HAP-1 (cell line): ENCODE measurements around the gene HPSE2.

Source experiments
- DNase-seq, 2 experiments: peaks; one replicate each; pipeline ENCODE4 v3.0.0-alpha.2; 2016 to 2020; ENCODE audit warnings: low spot score in 2 of 2
- H3K27me3 ChIP-seq: fragments of 250-450 bp; sonication (Bioruptor Pico); 2 replicates; pipeline ENCODE4 v1.5.1; 2020; ENCODE audit warnings: low read depth, mild to moderate bottlenecking, moderate library complexity
- H3K36me3 ChIP-seq: fragments of 250-450 bp; sonication (Bioruptor Pico); replicated peaks from 2 replicates; pipeline ENCODE4 v1.5.1; 2020; ENCODE audit warnings: mild to moderate bottlenecking
- H3K4me1 ChIP-seq: fragments of 250-450 bp; sonication (Bioruptor Pico); 2 replicates; pipeline ENCODE4 v1.5.1; 2020; ENCODE audit warnings: mild to moderate bottlenecking
- H3K4me3 ChIP-seq: fragments of 250-450 bp; sonication (Bioruptor Pico); 2 replicates; pipeline ENCODE4 v1.5.1; 2020; ENCODE audit warnings: mild to moderate bottlenecking, moderate library complexity
- H3K9me3 ChIP-seq: fragments of 250-450 bp; sonication (Bioruptor Pico); 2 replicates; pipeline ENCODE4 v1.5.1; 2020; ENCODE audit warnings: mild to moderate bottlenecking, moderate library complexity
- in situ Hi-C: fragments of 300-500 bp; cut with MboI; formaldehyde crosslinking; loops from 3 replicates; pipeline ENCODE4 v1.14.3; 2020; ENCODE audit warnings: low sequenced_read_pairs, inconsistent platforms, mixed read lengths

Gene HPSE2

GRCh38 chr10:98684019-98684899 lies 551.4 kb downstream of the HPSE2 start:
- no peaks in the 10 kb centered on the region; the same call in 1 of the 2 replicates for H3K27me3 ChIP-seq
- in situ Hi-C loops, result no loop called here
- no peaks in the 10 kb centered on the region for H3K9me3 ChIP-seq
- H3K36me3 ChIP-seq, result no peaks in the 10 kb centered on the region
- H3K4me3 ChIP-seq, result no peak overlapping the region
- DNase-seq, result no peak
- no peaks in the 10 kb centered on the region for H3K4me1 ChIP-seq

GRCh38 chr10:98676895-98677294 lies 558.8 kb downstream of the HPSE2 start:
- H3K9me3 ChIP-seq, result no peaks in the 10 kb centered on the region
- no peaks in the 10 kb centered on the region; the same call in 1 of the 2 replicates for H3K27me3 ChIP-seq
- H3K4me3 ChIP-seq, result no peak overlapping the region
- no peaks in the 10 kb centered on the region for H3K4me1 ChIP-seq
- DNase-seq, result no peak
- no peaks in the 10 kb centered on the region for H3K36me3 ChIP-seq
- in situ Hi-C loops, result no loop called here

GRCh38 chr10:98675902-98676301 lies 559.8 kb downstream of the HPSE2 start:
- Histone ChIP-seq H3K36me3 (no peaks in the 10 kb centered on the region), H3K4me3 (no peak overlapping the region), H3K27me3 (no peaks in the 10 kb centered on the region; the same call in 1 of the 2 replicates), H3K9me3 (no peaks in the 10 kb centered on the region), H3K4me1 (no peaks in the 10 kb centered on the region)
- in situ Hi-C loops, result no loop called here
- no peak for DNase-seq

GRCh38 chr10:98673171-98673782 lies 562.4 kb downstream of the HPSE2 start:
- H3K4me1 ChIP-seq, result no peaks in the 10 kb centered on the region
- H3K9me3 ChIP-seq, result no peaks in the 10 kb centered on the region
- H3K36me3 ChIP-seq, result no peaks in the 10 kb centered on the region
- no peak overlapping the region for H3K4me3 ChIP-seq
- no peaks in the 10 kb centered on the region; the same call in 1 of the 2 replicates for H3K27me3 ChIP-seq
- DNase-seq, result no peak
- in situ Hi-C loops, result no loop called here

DNA sequence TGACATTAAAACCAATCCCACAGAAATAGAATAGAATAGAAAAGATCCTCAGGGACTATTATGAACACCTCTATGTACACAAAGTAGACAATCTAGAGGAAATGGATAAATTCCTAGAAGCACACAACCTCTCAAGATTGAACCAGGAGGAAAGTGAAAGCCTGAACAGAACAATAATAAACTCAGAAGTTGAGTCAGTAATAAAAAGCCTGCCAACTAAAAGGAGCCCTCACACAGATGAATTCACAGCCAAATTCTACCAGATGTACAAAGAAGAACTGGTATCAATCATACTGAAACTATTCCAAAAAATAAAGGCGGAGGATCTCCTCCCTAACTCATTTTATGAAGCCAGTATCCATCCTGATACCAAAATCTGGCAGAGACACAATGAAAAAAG lies 568.6 kb downstream of the HPSE2 start:
- no peak for DNase-seq
- Histone ChIP-seq H3K9me3 (no peaks in the 10 kb centered on the region), H3K4me3 (no peak overlapping the region), H3K36me3 (no peaks in the 10 kb centered on the region), H3K27me3 (no peaks in the 10 kb centered on the region; the same call in 1 of the 2 replicates), H3K4me1 (no peaks in the 10 kb centered on the region)
- in situ Hi-C loops, result no loop called here

GRCh38 chr10:98666276-98666675 lies 569.4 kb downstream of the HPSE2 start:
- no peak for DNase-seq
- Histone ChIP-seq H3K4me3 (no peak overlapping the region), H3K9me3 (no peaks in the 10 kb centered on the region), H3K27me3 (no peaks in the 10 kb centered on the region; the same call in 1 of the 2 replicates), H3K4me1 (no peaks in the 10 kb centered on the region), H3K36me3 (no peaks in the 10 kb centered on the region)
- in situ Hi-C loops, result no loop called here

DNA sequence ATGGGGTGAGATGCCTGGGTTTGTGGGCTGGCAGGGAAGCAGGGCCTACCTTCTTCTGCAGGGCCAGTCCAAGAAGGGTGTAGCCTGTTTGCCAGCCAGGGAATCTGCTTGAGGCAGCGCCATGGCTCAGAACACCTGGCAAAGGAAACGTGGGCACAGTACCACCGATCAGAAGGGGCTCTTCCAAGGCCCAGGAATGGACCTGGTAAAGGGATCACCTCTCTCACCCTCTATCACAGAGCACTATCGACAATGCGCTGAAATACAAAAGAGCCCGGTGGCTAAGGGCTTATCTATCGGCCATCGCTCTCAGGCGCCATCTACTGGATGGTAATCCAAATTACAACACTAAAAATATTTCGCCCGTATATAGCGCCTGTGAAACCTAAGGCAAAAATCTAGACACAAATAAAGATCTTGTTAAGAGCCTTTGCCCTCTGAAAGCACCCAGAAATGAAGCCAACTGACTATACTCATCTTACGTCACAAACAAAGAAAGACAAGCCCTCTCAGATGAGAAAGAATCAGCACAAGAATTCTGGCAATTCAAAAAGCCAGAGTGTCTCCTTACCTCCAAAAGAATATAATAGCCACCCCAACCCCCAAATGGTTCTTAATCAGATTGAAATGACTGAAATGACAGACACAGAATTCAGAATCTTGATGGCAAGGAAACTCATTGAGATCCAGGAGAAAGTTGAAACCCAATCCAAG lies 571.2 kb downstream of the HPSE2 start:
- Histone ChIP-seq H3K9me3 (no peaks in the 10 kb centered on the region), H3K27me3 (no peaks in the 10 kb centered on the region; the same call in 1 of the 2 replicates), H3K4me3 (no peak overlapping the region), H3K36me3 (no peaks in the 10 kb centered on the region), H3K4me1 (no peaks in the 10 kb centered on the region)
- DNase-seq, result peak; percentile 51 to 63
- in situ Hi-C loops, result loop anchor here (5.0 kb wide), 1 partner anchor 197 kb away; no protein-coding TSS in a partner anchor

- Histone ChIP-seq H3K4me1 (no peaks in the 10 kb centered on the region), H3K36me3 (no peaks in the 10 kb centered on the region), H3K9me3 (no peaks in the 10 kb centered on the region), H3K27me3 (no peaks in the 10 kb centered on the region), H3K4me3 (no peak overlapping the region)
- DNase-seq, result no peak
- in situ Hi-C loops, result loop anchor here (5.0 kb wide), 1 partner anchor 193 kb away; no protein-coding TSS in a partner anchor
Measured at GRCh38 chr10:98659951-98660350, 575.7 kb downstream of the HPSE2 start.

GRCh38 chr10:98655492-98655891 lies 580.2 kb downstream of the HPSE2 start:
- no peak for DNase-seq
- peaks cover 6% of the 10 kb centered on the region; the same call in 1 of the 2 replicates for H3K27me3 ChIP-seq
- no peak overlapping the region for H3K4me3 ChIP-seq
- in situ Hi-C loops, result no loop called here
- H3K9me3 ChIP-seq, result no peaks in the 10 kb centered on the region
- H3K36me3 ChIP-seq, result no peaks in the 10 kb centered on the region
- no peaks in the 10 kb centered on the region for H3K4me1 ChIP-seq

DNA sequence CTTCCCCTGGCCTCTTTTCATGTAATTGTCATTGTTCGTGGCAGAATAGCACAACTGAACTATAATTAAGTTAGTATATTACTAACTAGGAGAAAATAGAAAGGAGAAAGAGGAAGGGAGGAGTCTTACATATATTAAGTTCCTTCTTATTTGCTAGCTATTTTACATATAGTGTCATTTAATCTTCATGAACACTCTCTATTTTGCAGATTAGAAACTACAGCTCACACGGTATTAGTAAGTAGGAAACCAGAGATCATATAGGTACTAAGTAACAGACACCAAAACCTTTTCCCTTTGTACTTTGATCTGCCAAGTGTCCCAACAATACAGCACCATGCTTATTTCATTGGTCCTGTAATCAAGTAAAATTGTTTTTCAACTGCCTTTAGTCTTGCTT lies 586.5 kb downstream of the HPSE2 start:
- Histone ChIP-seq H3K4me1 (no peaks in the 10 kb centered on the region), H3K27me3 (peaks cover 4% of the 10 kb centered on the region), H3K9me3 (no peaks in the 10 kb centered on the region), H3K4me3 (no peak overlapping the region), H3K36me3 (no peaks in the 10 kb centered on the region)
- no peak for DNase-seq
- in situ Hi-C loops, result no loop called here

DNA sequence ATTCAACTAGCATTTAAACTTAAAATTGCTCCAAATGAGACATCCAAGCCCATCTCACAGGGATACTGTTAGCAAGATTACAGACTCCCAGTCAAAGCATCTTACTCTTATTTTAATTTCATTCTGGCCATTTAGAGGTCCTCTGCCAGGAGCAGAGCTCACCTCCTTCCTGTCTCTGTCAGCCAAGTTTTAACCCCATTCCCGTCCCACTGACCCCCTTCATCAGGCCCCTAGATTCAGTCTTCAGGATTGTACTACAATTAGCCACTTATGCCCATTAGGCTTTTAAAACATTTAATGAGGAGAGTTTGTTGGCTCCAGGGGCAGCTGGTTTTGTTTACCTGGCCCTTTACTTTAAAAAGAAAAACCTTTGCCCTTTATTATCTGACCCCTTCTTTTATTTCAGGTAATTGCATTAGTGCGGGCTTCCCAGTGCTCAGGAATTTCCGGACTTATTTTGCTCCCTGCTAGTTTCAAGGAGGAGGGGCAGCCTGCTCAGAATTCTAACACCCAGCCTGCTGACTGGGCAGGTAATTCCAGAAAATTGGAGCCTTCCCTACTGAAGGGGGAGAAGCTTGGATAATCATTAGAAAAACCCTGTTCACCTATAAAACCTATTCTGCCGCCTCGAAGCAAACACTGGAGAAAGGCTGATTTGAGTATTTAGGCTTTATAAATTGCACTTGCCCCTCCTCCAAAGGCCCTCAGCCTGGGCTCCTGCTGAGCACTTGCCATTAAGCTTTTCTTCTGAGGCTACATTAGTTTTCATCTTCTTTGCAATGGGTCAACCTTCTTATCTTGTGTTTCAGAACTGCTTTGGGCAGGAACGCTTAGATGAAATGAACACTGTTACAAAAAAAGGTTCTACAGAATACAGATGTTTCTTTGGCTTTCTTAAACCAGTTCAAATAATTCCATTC lies 588.4 kb downstream of the HPSE2 start:
- Histone ChIP-seq H3K27me3 (peaks cover 3% of the 10 kb centered on the region), H3K36me3 (no peaks in the 10 kb centered on the region), H3K4me1 (no peaks in the 10 kb centered on the region), H3K9me3 (no peaks in the 10 kb centered on the region), H3K4me3 (no peak overlapping the region)
- no peak for DNase-seq
- in situ Hi-C loops, result no loop called here

GRCh38 chr10:98644466-98644865 lies 591.2 kb downstream of the HPSE2 start:
- Histone ChIP-seq H3K9me3 (no peaks in the 10 kb centered on the region), H3K4me1 (no peaks in the 10 kb centered on the region), H3K4me3 (no peak overlapping the region), H3K36me3 (no peaks in the 10 kb centered on the region), H3K27me3 (peaks cover 4% of the 10 kb centered on the region)
- in situ Hi-C loops, result no loop called here
- no peak for DNase-seq

DNA sequence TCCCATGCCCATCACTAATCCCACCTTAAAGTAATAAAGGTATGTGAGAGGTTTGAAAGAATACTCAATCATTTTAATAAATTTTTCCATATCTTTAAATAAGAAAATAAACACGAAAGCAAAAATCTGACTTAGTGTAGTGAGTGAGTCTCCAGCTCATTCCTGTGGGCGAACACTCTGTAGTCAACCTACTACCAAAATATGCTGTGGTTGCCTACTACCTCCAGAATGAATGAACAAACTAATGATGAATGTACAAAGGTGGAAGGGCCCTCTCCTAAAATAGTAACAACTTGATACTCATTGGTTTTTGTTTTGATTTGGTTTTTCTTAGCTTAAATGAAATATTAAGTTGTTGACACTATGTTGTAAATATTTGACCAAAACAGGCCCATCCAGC lies 593.4 kb downstream of the HPSE2 start:
- Histone ChIP-seq H3K27me3 (peaks cover 4% of the 10 kb centered on the region), H3K4me1 (no peaks in the 10 kb centered on the region), H3K4me3 (no peak overlapping the region), H3K36me3 (no peaks in the 10 kb centered on the region), H3K9me3 (no peaks in the 10 kb centered on the region)
- in situ Hi-C loops, result no loop called here
- DNase-seq, result no peak
